Activated gamma-delta T cell (primary cell): ENCODE results near the gene RAD9A.
A peak's percentile ranks its signal among the peaks of the same experiment; 100 is the strongest.
"Not testable (repeated sequence)": the region's sequence is repeated elsewhere in the genome, so short reads cannot be mapped to it uniquely, and the experiment has no call there.

Source experiments
- DNase-seq: peaks from one replicate; lab custom pipeline; 2025; lab: John Stamatoyannopoulos, UW

RAD9A gene

GRCh38 chr11:67397536-67397935 is 5.8 kb downstream of the RAD9A start:
- DNase-seq = no peak

GRCh38 chr11:67397986-67398660 is 6.3 kb downstream of the RAD9A start:
- DNase-seq = no peak

GRCh38 chr11:67398661-67399563 is 7.1 kb downstream of the RAD9A start:
- DNase-seq = no peak

- no peak for DNase-seq
Observed at GRCh38 chr11:67400251-67400941, 8.6 kb downstream of the RAD9A start.

GRCh38 chr11:67400942-67401494 is 9.2 kb downstream of the RAD9A start:
- peak; percentile 55 for DNase-seq

GRCh38 chr11:67401495-67402191 is 9.9 kb downstream of the RAD9A start, which contains the start of gene PPP1CA:
Gene PPP1CA, minus strand, starts transcription at chr11:67401858. Its CDS starts 76 bp downstream, at chr11:67401782.
- peak; percentile 92 for DNase-seq

- DNase-seq = not testable (repeated sequence)
Observed at GRCh38 chr11:67402192-67402839, 10.5 kb downstream of the RAD9A start.

GRCh38 chr11:67403085-67403484 is 11.3 kb downstream of the RAD9A start:
- DNase-seq = not testable (repeated sequence)

- no peak for DNase-seq
Observed at GRCh38 chr11:67404515-67405195, 12.9 kb downstream of the RAD9A start.

GRCh38 chr11:67405196-67405567 is 13.4 kb downstream of the RAD9A start:
- DNase-seq = no peak

GRCh38 chr11:67405688-67406339 is 14.0 kb downstream of the RAD9A start:
- no peak for DNase-seq

GRCh38 chr11:67406420-67406968 is 14.7 kb downstream of the RAD9A start:
- no peak for DNase-seq

GRCh38 chr11:67406969-67407687 is 15.3 kb downstream of the RAD9A start:
- DNase-seq = no peak

- DNase-seq = no peak
Observed at GRCh38 chr11:67407688-67408163, 15.9 kb downstream of the RAD9A start.

GRCh38 chr11:67408437-67409200 is 16.8 kb downstream of the RAD9A start:
- DNase-seq = no peak

- peak; percentile 58 for DNase-seq
Observed at GRCh38 chr11:67409261-67409666, 17.5 kb downstream of the RAD9A start.

- DNase-seq = no peak
Observed at GRCh38 chr11:67409781-67410368, 18.1 kb downstream of the RAD9A start.
